SU-DHL-6 (cell line): Measurements from ENCODE around the gene NCR2.
"Not testable (repeated sequence)": the region's sequence is repeated elsewhere in the genome, so short reads cannot be mapped to it uniquely, and the experiment has no call there.

Source experiments
- H2AFZ ChIP-seq: fragments of 200-600 bp; sonication (generic); 2 replicates; pipeline ENCODE4 v1.6.1; 2014; ENCODE audit warnings: low read depth, mild to moderate bottlenecking, moderate library complexity, mixed read lengths, antibody characterized with exemption, low read length; ENCODE audit not compliant: severe bottlenecking
- H3F3A ChIP-seq: fragments of 200-600 bp; shearing (Covaris generic); 2 replicates; pipeline ENCODE4 v1.6.0; 2016; ENCODE audit warnings: antibody characterized with exemption, mild to moderate bottlenecking; ENCODE audit not compliant: insufficient read depth
- H3K27ac ChIP-seq: fragments of 200-600 bp; sonication (generic); 2 replicates; pipeline ENCODE4 v1.5.1; 2016; ENCODE audit warnings: low read depth, mild to moderate bottlenecking, low read length, moderate library complexity, mixed read lengths
- H3K27me3 ChIP-seq: fragments of 200-600 bp; sonication (generic), shearing (Covaris generic); 2 replicates; pipeline ENCODE4 v1.6.0; 2014; ENCODE audit warnings: mild to moderate bottlenecking, low read length
- H3K36me3 ChIP-seq: fragments of 200-600 bp; sonication (generic); 2 replicates; pipeline ENCODE4 v1.6.1; 2014; ENCODE audit warnings: mild to moderate bottlenecking, low read length, mixed read lengths
- H3K4me2 ChIP-seq: fragments of 300-600, 200-600 bp; shearing (Covaris generic), sonication (generic); 2 replicates; pipeline ENCODE4 v1.6.0; 2014; ENCODE audit warnings: low read length, low read depth, mild to moderate bottlenecking; ENCODE audit not compliant: poor library complexity, severe bottlenecking
- H3K4me3 ChIP-seq: fragments of 200-600 bp; sonication (generic); 2 replicates; pipeline ENCODE4 v1.5.1; 2014; ENCODE audit warnings: antibody characterized with exemption, low read length, mild to moderate bottlenecking, mixed read lengths; ENCODE audit not compliant: insufficient read depth, poor library complexity, severe bottlenecking
- H3K79me2 ChIP-seq: fragments of 200-600 bp; sonication (generic); 2 replicates; pipeline ENCODE4 v1.6.1; 2014; ENCODE audit warnings: mild to moderate bottlenecking, low read length, moderate library complexity; ENCODE audit not compliant: insufficient read depth
- H3K9ac ChIP-seq: fragments of 200-600 bp; sonication (generic); 2 replicates; pipeline ENCODE4 v1.7.0; 2014; ENCODE audit warnings: mild to moderate bottlenecking, low read length
- H3K9me2 ChIP-seq: fragments of 200-600 bp; sonication (generic); replicated peaks from 2 replicates; pipeline ENCODE4 v1.6.1; 2014; ENCODE audit warnings: low read length; ENCODE audit not compliant: insufficient read depth
- H3K9me3 ChIP-seq: fragments of 200-600 bp; sonication (generic); 2 replicates; pipeline ENCODE4 v1.6.1; 2014; ENCODE audit warnings: low read length, mixed read lengths; ENCODE audit not compliant: insufficient read depth
- H4K20me1 ChIP-seq: fragments of 200-600 bp; sonication (generic); 2 replicates; pipeline ENCODE4 v1.6.1; 2014; ENCODE audit warnings: low read depth, mild to moderate bottlenecking, antibody characterized with exemption, low read length, moderate library complexity, mixed read lengths
- CTCF ChIP-seq: fragments of 200-600 bp; sonication (generic); IDR thresholded peaks from one replicate; pipeline ENCODE4 v1.5.1; 2017; ENCODE audit warnings: antibody characterized with exemption, mild to moderate bottlenecking, low read length, moderate library complexity; ENCODE audit not compliant: insufficient read depth, poor library complexity, severe bottlenecking
- EZH2phosphoT487 ChIP-seq: fragments of 200-600 bp; sonication (generic), shearing (Covaris generic); conservative IDR thresholded peaks from 2 replicates; pipeline ENCODE4 v1.6.1; 2018; ENCODE audit warnings: mild to moderate bottlenecking, antibody characterized with exemption, low read length, moderate library complexity, mixed read lengths

The NCR2 gene

GRCh38 chr6:41294214-41294872 lies 41.1 kb upstream of the NCR2 start:
- no peaks in the 10 kb centered on the region for H3K27me3 ChIP-seq
- H3K9me2 ChIP-seq, result no peaks in the 10 kb centered on the region
- H3F3A ChIP-seq, result no peaks in the 10 kb centered on the region
- no peak overlapping the region for H3K9ac ChIP-seq
- H4K20me1 ChIP-seq, result no peaks in the 10 kb centered on the region
- no peak overlapping the region for H3K4me3 ChIP-seq
- TF ChIP-seq CTCF, result no peak
- no peak for TF ChIP-seq EZH2phosphoT487
- no peak overlapping the region for H3K27ac ChIP-seq
- H3K4me2 ChIP-seq, result no peak overlapping the region
- no peaks in the 10 kb centered on the region for H3K79me2 ChIP-seq
- H3K36me3 ChIP-seq, result no peaks in the 10 kb centered on the region
- no peak overlapping the region for H2AFZ ChIP-seq
- no peaks in the 10 kb centered on the region for H3K9me3 ChIP-seq

DNA sequence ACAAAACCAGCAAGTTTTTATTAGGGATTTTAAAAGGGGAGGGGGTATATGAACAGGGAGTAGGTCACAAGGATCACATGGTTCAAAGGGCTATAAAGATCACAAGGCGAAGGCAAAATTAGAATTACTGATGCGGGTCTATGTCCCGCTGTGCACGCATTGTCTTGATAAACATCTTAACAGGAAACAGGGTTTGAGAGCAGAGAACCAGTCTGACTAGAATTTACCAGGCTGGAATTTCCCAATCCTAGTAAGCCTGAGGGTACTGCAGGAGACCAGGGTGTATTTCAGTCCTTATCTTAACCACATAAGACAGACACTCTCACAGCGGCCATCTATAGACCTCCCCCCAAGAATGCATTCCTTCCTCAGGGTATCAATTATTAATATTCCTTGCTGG lies 38.2 kb upstream of the NCR2 start:
- not testable (repeated sequence) for H3K36me3 ChIP-seq, H3K9ac ChIP-seq, H3K9me3 ChIP-seq, H4K20me1 ChIP-seq, H3K9me2 ChIP-seq, H3K79me2 ChIP-seq, H3K27me3 ChIP-seq, H3K27ac ChIP-seq, H3F3A ChIP-seq, H2AFZ ChIP-seq, H3K4me3 ChIP-seq, H3K4me2 ChIP-seq

DNA sequence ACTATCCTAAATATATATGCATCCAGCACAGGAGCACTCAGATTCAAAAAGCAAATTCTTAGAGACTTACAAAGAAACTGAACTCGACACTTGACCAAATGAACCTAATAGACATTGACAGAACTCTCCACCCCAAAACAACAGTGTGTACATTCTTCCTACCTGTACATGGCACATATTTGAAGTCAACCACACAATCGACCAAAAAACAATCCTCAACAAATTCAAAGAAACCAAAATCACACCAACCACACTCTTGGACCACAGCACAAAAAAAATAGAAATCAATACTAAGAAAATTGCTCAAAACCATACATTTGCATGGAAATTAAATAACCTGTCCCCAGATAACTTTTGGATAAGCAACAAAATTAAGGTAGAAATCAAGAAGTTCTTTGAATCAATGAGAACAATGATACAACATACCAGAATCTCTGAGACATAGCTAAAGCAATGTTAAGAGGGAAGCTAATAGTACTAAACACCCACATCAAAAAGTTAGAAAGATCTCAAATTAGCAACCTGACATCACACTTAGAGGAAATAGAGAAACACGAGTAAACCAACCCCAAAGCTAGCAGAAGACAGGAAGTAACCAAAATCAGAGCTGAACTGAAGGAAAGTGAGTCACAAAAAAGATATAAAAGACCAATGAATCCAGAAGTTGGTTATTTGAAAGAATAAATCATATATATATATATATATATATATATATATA lies 36.5 kb upstream of the NCR2 start:
- H3K9me2 ChIP-seq, result no peaks in the 10 kb centered on the region
- H3K4me2 ChIP-seq, result peak overlapping the region; percentile 73
- peaks cover 10% of the 10 kb centered on the region; the same call in 1 of the 2 replicates for H3K9me3 ChIP-seq
- H3K79me2 ChIP-seq, result no peaks in the 10 kb centered on the region
- no peaks in the 10 kb centered on the region for H4K20me1 ChIP-seq
- peaks cover 7% of the 10 kb centered on the region; the same call in 1 of the 2 replicates for H3K36me3 ChIP-seq
- H3K9ac ChIP-seq, result peak overlapping the region; percentile 47
- H3K4me3 ChIP-seq, result peak overlapping the region; percentile 49
- H3F3A ChIP-seq, result peaks cover 12% of the 10 kb centered on the region; the same call in 1 of the 2 replicates
- H2AFZ ChIP-seq, result peak overlapping the region; percentile 70
- H3K27ac ChIP-seq, result peak overlapping the region; percentile 71
- no peak for TF ChIP-seq CTCF
- TF ChIP-seq EZH2phosphoT487, result no peak
- H3K27me3 ChIP-seq, result no peaks in the 10 kb centered on the region

DNA sequence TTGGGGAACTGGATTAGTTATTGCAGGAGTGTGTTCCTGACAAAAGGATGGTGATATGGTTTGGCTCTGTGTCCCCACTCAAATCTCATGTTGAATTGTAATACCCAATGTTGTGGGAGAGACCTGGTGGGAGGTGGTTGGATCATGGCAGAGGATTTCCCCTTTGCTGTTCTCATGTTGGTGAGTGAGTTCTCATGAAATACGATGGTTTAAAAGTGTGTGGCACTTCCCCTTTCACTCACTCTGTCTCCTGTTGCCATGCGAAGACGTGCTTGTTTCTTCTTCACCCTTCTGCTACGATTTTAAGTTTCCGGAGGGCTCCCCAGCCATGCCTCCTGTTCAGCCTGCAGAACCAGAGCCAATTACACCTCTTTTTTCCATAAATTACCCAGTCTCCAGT lies 32.8 kb upstream of the NCR2 start:
- Histone ChIP-seq H3K4me2 (peak overlapping the region; percentile 37), H3K9ac (no peak overlapping the region), H3F3A (peaks cover 12% of the 10 kb centered on the region; the same call in 1 of the 2 replicates), H3K79me2 (no peaks in the 10 kb centered on the region), H3K36me3 (peaks cover 7% of the 10 kb centered on the region; the same call in 1 of the 2 replicates), H3K9me3 (peaks cover 10% of the 10 kb centered on the region; the same call in 1 of the 2 replicates), H4K20me1 (no peaks in the 10 kb centered on the region), H3K27ac (peak overlapping the region; percentile 28), H3K9me2 (no peaks in the 10 kb centered on the region), H2AFZ (peak overlapping the region; percentile 58), H3K27me3 (no peaks in the 10 kb centered on the region), H3K4me3 (no peak overlapping the region)
- no peak for TF ChIP-seq EZH2phosphoT487
- no peak for TF ChIP-seq CTCF
